Myocyte (in vitro differentiated cells): ENCODE measurements around the gene ID2. TPM values are rescaled to one million over a fixed set of nuclear protein-coding genes. Genes with fewer than 3 reads are reported as not detected.

Experiments
- DNase-seq: peaks from one replicate; pipeline ENCODE4 v3.0.0-alpha.2; 2012; ENCODE audit warnings: low read depth
- polyA plus RNA-seq: library from polyadenylated mRNA; unstranded; fragments of >200 nt; gene quantifications from one replicate; pipeline ENCODE4 v1.2.1, GENCODE V29; 2012; ENCODE audit warnings: missing spikeins
- total RNA-seq: library from RNA; depleted of rRNA; stranded (reverse); fragments of >200 nt; gene quantifications from 2 replicates; pipeline ENCODE4 v1.2.3, GENCODE V29; 2014

Gene ID2, protein sequence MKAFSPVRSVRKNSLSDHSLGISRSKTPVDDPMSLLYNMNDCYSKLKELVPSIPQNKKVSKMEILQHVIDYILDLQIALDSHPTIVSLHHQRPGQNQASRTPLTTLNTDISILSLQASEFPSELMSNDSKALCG
- total RNA-seq, result 15.9 and 34.0 TPM in 2 replicates
- 33.0 TPM for polyA plus RNA-seq

GRCh38 chr2:8681786-8682692, at the start of gene ID2:
Gene ID2, plus strand, starts transcription at chr2:8682056. Its CDS starts 110 bp downstream, at chr2:8682166.
- DNase-seq, result peak; percentile 99

GRCh38 chr2:8632755-8633154, 49.1 kb upstream of the ID2 start:
- DNase-seq, result no peak

GRCh38 chr2:8633186-8633734, 48.6 kb upstream of the ID2 start:
- no peak for DNase-seq

GRCh38 chr2:8633735-8634313, 48.0 kb upstream of the ID2 start:
- DNase-seq, result peak; percentile 54

- no peak for DNase-seq
Measured at GRCh38 chr2:8634466-8635172, 47.2 kb upstream of the ID2 start.

DNA sequence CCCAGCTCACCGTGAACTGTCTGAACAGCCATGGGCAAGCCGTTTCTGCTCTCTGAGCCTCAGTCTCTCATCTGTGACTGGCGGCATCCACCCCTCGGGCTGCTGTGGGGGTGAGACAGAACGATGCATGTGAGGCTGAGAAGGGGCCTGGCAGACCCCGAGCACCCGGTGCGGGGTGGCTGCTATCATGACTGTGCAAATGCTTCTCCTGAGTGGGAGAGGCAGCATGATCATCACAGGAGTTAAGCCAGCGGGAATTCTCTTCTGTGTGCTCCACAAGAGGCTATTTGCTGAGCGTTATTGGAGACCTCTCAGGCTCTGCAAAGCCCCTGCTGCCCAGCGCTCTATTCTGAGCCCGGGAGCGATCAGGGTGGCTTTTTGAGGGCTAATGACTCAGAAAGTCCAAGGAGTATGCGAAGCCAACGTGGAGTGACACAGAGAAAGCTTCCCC, 45.8 kb upstream of the ID2 start:
- DNase-seq, result no peak

- no peak for DNase-seq
Measured at GRCh38 chr2:8636721-8637636, 44.9 kb upstream of the ID2 start.

GRCh38 chr2:8638327-8638726, 43.5 kb upstream of the ID2 start:
- DNase-seq, result no peak

DNA sequence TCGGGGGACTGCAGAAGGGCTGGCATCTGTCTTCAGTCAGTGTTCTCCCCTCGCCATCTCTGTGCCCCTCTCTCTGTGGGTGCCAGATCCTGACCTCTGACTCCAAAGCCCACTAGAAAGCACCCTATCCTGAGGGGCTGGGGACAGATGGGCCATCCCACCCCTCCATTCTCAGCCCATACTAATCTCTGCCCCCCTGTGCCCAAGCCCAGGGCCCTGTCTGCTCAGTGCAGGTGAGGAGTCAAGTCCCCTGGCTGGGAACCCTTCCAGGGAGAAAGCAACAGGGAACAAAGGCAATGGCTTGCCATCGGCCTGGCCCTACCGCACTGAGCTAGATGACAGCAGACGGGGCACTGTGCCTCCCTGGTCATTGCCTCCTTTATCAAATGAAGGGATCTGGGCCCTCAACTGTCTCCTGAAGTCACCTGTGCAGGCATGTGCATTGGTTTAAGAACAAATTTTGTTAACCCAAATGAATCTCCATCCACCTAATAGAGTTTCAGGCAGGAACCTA, 42.7 kb upstream of the ID2 start:
- DNase-seq, result no peak

GRCh38 chr2:8640498-8640897, 41.4 kb upstream of the ID2 start:
- no peak for DNase-seq

DNA sequence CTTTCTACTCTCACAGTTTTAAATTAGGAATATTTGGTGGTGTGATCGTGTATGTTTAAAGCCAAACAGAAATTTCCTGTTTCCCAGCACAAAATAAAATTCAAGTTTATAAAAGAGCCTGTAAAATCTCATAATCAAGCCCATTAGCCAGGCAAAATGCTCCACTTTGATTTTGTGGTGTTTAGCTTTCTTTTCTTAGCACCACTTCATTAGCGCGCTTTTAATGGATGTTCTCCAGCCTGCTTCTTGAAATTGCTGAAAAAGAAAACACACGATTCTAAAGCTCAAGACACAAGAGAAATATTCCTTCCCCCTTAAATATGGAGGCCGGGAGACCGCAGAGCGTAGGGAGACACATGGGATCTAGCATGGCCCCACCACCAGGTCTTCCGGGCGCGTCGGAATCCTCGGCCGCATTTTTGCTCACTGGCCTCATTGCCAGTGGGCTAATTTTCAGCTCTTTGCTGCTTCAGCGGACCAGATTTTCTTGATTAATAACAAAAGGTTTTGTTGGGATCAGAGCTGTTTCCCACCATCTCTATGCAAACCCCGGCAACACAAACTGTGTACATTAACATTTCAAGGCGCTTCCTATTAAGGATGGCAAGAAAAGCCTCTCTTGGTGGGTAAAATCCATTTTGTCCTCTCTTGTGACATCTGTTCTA, 40.4 kb upstream of the ID2 start:
- DNase-seq, result no peak

GRCh38 chr2:8642366-8643068, 39.3 kb upstream of the ID2 start:
- DNase-seq, result no peak

DNA sequence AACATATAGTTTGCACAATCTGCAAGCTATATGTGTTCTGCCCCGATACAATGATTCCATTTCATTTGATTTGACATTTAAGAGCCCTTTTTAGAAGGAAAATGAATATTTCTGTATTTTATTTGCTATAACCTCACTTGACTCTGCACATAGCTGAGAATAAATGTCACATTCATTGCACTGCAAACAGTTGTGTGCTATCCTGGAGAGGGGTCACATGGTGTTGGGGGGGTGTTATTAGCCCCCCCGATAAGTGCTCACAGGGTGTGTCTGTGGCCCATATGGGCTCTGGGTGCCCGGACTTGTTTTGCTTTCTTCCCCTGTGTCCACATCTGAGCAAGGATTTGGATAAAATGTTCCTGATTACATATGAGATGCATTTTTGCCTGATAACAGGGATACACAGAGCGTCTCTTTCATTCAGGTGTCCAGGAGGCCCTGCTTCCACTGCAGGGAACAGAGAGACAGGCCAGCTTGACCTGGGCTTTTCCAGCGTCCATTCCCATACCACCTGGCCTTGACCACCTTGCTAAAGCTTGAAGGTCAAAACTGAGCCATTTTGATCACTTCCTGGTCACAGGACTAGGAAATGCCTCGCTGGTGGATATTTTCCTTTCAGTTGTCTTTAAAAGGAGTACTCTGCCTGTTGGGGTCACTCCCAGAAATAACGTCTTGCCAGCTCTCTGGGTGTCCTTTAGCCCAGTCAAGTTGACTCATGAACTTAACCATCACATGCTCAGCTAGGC, 38.4 kb upstream of the ID2 start:
- no peak for DNase-seq

GRCh38 chr2:8643996-8644356, 37.9 kb upstream of the ID2 start:
- DNase-seq, result no peak

- no peak for DNase-seq
Measured at GRCh38 chr2:8644605-8645175, 37.2 kb upstream of the ID2 start.

DNA sequence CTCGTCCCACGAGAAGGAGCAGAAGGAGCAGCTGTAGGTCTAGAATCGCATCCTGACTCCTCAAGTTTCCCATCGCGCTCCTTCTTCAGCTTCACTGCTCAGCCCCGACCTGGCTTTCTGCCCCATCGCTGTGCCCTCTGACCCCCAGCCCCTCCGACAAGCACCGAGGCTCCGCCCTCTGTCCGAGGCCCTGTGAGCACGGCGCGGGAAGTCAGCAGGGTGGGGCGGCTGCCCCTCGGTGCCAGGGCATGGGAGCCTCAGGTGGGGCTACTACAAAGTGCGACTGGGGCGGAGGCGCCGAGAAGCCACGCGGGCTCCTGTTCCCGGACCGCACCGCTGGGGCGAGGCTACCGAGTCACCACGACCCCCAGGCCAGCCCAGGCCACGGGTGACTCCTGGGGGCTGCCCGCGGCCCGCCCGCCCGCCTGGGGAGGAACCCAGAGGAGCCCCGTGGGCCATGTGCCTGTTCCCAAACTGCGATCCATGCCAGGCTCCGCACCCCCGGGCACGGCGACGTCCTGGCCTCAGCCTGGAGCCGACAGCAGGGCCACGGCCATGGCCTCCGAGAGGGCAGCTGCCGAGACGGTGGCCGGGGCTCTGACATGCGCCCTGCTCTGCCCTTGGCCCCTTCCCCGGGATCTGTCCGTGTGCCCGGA, 36.6 kb upstream of the ID2 start:
- no peak for DNase-seq

GRCh38 chr2:8646731-8647461, 35.0 kb upstream of the ID2 start:
- no peak for DNase-seq
